ENCODE results near the gene CSHL1.

CSHL1 gene

DNA sequence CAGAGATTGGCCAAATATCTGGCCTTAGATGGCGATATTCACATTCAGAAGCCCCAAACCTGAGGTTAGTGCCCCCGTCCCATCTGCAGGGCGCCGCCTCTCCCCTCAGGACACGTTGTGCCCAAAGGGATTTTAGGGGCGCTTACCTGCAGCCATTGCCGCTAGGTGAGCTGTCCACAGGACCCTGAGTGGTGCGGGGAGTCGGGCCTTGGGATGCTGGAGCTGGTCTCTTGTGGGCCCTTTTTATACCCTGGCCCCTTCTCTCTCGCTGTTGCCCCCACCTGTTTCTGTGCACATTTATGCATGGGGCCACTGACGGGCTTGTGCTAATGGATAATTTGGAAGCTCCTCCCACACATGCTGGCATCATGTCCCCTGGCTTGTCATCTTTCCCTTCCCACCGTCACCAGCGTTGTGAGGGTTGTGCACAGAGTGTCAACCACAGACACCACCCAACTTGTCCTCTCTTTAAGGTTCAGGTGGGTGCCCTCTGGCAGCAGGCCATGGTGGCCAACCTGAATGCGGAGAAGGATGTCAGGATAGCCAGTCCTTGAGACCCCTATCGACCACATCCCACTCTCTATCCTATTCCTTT, at the start of gene CSHL1:
TSS of gene CSHL1 (minus strand) at position 218 of the 595 bp plus-strand sequence. CDS start at position 156, 62 bp downstream.
- no peak for DNase-seq

DNA sequence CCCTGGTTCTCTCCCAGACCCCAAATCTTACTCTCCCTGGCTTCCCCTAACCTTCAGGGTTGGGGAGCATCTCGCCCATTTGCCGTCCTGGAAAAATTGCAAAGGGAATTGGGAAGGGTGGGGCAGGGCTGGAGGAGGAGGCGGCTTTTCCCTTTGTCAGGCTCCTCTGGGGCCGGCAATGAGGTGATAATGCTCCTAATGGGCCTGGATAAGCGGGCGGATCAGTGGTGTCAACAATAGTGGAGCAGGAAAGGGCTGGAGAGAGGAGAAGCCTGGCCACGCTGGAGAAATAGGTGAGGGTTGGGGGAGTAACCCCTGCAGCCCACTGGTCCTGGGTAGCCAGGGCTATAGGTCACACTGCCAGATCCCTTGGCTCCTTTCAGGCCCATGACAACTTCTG, 49.4 kb upstream of the CSHL1 start:
- DNase-seq: no peak

DNA sequence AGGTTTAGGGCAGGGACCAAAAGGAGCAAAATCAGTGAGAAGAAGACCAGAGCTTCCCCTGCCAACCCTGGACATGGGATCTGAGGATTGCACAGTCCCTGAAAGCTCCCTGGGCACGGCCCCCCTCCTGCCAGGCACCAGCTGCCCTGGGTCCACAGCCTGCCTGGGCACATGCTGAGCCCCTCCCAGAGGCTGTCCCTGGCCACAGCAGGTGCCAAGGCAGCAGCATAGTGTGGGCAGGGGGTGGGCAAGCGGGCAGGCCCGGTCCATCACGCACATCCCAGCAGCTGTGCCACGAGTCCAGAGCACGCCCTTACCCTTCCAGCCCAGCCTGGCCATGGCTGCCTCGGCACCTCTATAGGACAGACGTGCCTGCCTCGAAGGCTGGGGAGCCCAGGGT, 48.9 kb upstream of the CSHL1 start:
- DNase-seq: no peak

DNA sequence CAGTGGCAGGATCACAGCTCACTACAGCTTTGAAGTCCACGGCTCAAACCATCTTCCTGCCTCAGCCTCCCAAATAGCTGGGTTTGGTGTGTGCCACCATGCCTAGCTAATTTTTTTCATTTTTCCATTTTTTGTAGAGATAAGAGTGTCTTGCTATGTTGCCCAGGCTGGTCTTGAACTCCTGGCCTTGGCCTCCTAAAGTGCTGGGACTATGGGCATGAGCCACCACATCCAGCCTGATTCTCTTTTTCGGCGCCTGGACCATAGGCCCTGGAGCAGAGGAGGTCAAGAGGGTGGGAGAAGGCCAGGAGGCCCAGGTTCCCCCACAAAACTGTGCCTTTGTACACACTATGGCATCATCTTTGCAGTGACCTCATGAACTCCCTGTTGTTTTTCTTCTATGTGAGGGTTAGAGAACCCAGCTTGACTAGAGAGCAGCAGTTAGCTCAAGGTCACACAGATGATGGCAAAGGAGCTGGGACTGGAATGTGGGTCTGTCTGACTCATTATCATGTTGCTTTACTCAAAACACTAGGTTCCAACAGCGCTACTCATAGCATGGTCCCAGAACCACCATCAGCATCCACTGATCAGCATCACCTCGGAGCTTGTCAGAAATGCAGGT, 45.4 kb upstream of the CSHL1 start:
- no peak for DNase-seq

DNA sequence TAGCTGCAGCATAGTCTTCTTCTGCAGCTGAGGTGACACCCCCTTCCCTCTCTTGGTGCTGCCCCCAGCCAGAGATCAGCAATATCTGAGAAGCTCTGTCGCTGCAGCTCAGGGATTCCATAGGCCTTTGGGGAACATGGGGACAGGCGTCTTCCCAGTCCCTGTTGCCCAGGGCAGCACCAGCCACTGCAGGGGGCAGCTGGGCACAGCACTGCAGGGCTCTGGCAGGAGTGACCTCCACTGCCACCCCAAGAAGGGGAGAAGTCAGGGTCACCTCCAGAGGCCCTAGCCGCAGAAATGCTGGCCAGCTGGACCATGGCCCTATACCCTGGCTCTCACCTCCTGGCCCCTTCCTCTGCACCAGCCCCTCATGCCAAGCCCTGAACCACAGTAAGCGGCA, 44.7 kb upstream of the CSHL1 start:
- DNase-seq: no peak

DNA sequence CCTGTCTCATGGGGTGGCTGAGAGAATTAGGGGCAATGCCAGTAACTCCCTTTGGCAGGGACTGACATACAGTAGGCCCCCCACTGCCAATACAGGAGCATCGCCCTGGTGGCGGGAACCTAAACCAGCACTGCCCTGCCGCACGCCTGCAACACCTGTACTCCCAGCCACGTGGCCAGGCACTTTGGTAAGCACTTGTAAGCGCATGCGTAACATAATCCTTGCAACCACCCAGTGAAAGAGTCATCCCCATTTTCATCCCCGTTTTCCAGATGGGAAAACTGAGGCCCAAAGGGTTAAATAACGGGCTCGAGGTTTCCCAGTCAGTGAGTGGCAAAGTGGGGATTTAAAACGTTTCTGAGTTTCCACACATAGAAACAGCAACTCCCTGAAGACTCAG, 44.2 kb upstream of the CSHL1 start:
- DNase-seq: no peak

DNA sequence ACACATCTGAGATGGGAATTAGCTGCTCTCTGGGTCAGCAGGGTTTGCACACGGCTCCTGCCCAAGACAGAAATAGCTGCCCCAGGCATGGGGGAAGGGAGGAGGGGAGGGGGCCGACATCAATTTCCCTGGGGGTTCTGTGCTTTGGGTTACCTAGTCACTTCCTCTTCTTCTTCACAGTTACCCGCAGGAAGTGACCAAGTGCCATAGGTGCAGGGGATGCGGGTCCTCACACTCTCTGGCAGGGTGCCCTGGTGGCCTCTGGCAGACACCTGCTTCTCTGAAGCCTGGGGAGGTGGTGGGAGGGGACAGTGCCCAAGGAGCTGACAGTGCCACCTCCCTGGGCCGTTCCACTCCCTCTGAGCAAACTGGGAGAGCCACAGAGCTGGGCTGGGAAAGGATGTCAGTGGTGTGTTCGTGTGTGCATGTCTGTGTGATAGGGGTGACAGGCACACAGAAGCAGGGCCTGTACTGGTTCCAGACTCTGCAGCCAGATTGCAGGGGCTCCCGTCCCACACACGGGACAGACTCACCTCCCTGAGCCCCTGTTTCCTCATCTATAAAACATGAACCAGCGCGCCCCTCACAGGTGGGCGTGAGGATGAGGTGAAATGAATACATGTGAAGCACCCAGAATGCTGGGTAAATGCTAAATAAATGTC, 43.5 kb upstream of the CSHL1 start:
- peak; percentile 87 for DNase-seq

DNA sequence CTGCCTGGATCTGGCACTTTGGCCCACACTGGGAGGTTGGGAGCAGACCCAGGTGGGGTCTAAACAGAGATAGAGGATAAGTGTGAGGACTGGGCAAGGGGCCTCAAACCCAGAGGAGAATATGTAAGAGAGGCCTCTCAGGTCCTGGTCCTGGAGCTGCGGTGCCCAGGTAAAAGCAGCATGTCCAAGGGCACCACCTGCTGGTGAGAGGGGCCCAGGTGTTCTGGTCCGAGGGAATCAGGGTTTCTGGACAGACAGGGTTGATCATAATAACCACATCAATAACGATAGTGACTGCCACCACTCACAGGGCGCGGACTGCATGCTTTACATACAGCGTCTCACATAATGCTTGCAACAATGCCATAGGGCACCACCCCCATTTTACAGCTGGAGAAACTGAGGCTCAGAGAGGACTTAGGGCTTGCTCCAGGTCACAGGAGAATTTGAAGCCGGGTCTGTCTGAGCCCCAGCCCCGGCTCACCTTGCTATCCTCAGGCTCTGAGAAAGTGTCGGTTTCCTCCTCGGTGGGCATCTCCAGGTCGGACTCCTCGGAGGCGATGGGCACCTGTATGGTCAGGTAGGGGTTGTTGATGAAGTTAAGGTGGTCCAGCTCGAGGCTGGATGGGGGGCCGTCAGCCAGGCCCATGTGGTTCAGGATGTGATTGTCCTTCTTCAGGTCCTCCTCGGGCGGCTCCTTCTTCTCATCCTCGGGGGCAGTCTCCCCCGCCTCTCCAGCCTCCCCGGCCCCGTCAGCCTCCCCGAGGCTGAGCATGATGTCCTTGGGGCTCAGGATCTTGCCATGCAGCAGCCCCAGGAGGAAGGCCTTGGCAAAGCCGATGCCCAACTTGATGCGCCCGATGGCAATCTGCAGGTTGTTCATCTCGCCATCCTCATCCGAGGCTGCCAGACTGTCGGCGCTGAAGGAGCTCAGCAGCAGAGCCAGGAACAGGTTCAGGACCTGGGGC, 40.2 kb upstream of the CSHL1 start:
- DNase-seq: peak; percentile 47

DNA sequence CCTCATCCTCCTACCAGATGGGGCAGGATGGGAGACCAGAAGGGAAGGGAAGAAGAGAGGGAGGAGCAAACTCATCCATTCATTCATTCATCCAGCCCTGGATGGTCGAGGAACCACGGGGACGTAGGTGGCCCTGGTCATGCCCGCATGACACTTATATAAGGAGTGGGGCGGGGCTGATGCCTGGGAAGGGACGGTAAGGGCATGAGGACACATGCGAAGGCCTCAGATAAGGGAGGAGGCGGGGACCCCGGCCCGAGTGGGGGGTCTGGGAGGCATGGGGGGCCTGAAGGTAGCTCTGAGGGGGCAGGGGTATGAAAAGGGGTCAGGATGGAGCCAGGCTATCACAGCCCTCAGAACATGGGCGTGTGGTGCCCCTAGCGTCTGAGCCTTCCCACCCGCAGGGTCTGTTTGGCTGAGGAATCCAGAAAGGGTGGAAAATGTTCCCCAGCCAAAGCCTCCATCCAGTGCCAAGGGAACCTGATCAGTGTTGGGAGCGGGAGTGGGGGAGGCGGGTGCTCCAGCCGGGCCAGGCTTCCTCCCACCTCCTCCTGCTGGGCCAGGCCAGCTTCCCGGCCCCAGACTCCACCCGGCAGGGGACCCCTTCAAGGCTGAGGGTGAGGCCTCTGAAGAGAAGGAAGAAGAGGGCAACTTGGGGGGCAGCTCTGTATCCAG, 38.7 kb upstream of the CSHL1 start:
- no peak for DNase-seq

DNA sequence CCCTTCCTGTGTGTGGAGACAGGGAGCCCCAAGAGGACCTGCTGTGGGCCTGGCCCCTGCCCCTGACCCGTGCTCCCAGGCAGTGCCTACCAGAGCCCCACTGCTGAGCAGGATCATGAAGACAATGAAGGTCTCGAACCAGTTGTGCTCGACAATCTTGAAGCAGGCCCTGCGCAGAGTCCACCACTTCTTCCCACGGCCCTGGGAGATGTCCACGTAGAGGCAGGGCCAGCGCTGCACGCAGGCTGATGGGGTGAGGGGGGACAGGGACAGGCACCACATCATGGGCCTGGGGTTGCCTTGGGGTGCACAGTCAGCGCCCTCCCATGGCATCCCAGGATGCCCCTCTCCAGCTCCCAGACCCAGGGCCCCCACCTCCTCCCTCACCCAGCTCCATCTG, 37.5 kb upstream of the CSHL1 start:
- DNase-seq: no peak

DNA sequence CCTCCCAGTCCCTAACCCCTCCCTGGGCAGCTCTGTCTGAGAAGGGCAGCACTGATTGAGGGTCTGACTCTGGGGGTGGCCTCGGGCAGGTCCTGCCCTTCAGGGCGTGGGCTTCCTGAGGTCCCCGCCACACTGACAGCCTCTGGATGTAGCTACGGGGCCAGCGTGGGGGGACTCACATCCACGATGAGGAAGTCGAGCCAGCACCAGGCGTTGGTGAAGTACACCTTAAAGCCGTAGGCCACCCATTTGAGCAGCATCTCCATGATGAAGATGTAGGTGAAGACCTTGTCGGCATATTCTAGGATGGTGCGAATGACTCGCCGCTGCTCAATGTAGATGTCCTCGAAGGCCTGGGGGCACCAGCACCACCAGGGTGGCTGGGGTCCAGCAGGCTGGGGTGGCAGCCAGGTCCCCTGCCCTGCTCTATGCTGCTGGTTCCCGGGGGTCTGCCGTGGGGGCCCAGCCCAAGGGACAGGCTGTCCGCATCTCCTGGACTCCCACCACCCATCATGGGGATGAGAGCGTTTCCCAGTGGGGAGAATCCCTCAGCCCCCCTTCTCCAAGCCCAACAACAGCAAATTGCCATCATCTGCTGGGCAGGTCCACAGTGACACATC, 36.8 kb upstream of the CSHL1 start:
- DNase-seq: no peak

DNA sequence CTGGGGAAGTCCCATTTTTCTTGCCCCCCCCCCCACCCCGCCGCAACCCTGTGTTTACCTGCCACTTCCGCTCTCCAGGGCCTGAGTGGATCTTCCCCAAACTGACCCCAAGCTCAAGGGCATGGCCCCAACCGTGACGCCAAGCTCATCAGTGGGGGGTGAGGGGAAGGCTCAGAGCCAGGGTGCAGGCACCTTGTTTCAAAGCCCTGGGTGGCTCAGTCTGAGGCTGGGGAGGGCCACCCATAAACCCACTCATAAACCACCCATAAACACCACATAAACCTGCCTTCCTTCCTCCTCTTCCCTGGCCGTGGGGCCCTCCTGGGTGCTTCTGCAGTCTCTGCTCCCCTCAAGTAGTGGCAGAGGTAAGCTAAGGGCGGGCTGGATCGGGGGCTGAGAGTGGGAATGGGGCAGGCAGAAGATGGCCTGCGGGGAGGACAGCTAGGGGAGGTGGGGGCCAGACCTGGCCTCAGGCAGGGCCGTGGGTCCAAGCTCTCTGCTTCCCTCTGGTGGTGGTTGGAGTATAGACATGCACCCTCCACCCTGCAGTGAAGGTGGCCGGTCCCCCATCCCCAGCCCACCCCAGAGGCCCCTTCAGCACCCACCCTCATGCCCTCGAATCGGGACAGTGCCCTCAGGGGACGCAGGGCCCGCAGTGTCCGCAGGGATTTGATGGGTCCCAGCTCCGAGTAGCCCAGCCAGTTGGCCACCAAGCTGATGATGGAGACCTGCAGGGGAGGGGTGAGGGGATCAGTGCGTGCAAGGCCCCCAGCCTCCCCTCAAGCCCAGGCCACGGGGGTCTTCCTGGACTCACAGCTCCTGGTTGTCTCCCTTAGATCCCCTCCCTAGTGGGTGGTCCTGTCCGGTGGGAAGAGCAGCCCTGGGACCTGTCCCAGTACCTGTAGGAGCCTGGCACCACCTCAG, 35.6 kb upstream of the CSHL1 start:
- DNase-seq: no peak

DNA sequence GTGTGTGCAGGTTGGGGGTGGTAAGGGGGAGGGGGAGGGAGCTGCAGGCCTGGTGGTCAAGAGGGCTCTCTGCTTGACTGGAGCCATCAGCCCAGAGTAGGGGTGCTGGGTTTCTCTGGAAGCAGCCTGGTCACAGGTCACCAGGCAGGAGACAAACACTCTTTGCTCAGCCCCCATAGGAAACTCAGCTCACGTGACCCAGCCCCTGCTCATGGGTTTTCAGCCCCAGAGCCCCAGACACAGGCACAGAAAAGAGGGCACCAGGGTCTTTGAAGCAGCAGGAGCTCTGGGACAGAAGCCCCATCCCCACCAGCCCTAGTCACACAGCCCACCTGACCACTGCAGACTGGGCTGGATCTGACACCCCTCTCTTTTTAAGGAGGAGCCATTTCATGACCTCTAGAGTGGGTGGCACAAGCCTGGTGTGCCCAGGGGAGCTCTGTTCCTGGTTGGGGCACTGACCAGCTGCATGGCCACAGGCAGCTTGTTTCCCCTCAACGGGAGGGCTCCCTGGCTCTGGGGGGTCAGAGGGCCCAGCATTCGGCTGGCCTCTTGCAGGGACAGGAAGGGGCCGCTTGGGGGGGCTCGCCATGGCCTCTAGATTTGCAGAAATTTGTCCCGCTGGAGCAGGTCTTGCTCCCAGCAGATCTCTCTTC, 34.9 kb upstream of the CSHL1 start:
- no peak for DNase-seq

DNA sequence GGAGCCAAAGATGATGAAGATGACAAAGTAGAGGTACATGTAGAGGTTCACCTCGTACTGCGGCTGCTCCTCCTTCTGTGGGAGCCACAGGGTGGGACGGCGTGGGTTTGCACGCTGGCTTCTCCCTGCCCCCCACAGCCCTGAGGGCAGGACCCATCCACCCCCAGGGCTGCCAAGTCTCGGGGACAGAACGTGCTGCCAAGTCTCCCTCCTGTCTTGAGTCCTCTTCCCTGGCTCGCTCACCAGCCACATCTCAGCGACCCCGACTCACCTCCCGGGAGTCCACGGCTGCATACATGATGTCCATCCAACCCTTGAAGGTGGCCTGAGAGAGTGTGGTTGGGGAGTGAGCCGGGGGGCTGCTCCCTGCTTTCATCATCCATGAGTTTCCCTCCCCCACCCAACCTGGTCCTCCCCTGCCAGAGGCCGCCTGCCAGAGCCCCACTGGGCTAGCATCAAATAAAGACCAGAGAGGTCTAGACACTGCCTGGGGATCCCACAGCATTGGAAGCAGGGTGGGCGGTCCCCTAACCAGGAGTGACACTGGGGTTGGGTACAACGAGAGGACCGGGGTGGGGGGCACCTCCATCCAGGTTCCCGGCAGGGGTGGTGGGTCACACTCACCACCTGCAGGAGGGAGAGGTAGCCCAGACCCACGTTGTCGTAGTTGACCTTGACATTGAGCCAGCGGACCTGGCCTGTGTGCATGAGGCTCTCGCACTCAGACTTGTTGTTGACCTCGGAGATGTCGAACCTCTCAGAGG, 33.9 kb upstream of the CSHL1 start:
- no peak for DNase-seq

DNA sequence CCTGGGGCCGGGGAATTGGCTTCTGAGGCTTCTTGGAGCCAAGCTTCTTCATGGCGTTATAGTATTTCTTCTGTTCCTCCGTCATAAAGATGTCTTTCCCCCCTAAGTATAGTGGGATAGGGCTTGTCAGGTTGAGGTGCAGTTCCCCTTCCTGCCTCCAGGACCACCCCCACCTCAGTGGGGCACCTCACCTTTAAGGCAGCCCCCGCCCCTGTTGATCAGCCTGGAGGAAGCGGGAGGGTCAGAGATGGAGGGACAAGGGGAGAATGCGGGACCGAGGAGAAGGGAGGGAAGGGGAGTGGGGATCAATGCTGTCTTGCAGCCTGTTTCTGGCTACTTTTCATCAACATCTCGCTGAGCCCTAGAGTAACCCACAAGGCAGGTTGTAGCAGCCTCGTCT, 32.7 kb upstream of the CSHL1 start:
- no peak for DNase-seq

DNA sequence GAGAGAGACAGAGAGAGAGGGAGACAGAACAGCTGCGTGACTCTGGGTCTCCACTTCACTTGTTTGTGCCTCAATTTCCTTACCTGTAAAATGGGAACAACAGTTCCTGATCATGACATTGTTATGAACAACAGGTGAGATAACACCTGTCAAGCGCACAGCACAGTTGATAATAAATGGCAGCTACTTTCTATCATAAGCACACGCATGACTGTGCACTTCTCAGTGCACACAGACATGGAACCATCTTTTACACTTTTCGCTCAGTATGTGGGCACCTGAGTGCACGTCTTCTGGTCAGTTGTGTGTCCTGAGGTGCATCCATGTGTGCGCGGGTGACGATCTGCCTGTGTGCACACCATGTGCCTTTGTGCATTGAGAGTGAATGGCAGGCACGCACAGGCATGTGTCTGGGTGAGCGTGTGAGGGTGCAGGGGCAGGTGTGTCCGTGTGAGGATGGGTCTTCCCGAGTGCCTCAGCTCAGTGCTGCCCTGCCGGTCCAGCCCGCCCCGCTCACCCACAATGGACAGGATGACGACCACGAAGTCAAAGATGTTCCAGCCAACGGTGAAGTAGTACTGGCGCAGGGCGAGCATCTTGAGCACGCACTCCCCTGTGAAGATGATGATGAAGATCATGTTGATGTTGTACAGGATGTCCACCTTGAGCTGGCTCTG, 31.4 kb upstream of the CSHL1 start:
- no peak for DNase-seq

DNA sequence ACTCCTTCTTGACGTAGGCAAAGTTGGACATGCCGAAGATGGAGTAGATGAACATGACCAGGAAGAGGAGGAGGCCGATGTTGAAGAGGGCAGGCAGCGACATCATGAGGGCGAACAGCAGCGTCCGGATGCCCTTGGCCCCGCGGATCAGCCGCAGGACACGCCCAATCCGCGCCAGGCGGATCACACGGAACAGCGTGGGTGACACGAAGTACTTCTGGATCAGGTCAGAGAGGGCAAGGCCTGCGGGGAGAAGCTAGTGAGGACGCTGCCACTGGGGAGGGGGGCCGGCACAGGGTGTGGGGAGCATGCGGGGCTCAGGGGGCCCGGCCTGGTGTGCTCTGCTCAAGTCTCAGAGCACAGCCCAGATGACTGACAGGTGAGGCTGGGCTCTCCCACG, 30.7 kb upstream of the CSHL1 start:
- DNase-seq: no peak

DNA sequence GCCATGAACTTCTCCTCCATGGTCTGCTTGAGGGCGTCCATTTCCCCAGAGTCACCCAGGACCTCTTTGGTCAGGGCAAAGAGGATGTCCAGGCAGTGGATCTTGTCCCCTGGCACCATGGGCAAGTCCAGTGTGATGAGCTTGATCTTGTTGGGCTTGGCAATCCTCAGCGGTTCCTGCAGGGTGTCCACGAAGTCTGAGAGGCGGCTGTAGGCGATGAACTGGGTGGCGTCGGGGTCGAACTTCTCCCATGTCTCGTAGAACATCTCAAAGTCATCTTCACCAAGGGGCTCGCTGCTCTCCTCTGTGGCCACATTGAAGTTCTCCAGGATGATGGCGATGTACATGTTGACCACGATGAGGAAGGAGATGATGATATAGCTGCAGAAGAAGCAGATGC, 30.1 kb upstream of the CSHL1 start:
- DNase-seq: no peak

DNA sequence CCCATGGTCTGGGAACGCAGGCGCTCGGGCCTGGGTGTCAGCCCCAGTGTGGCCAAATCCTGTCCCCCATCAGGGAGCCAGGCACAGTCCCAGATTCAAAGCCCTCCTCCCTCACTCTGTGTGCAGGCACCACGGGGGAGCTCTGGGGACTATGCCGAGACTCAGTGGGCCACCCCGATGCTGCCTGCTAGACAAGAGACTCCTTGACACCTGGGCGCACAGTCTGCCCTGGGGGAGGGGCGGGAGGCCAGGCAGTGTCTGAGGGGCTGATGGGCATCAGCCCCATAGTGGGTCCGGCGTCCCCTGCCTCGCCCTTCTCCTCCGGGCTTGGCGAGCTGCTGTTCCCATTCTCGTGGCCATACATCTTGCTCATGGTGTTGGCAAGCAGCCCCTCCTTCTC, 29.5 kb upstream of the CSHL1 start:
- no peak for DNase-seq
